Gastrocnemius medialis (tissue), 4 donors: ENCODE data around the gene PHACTR3. TPM values are rescaled to one million over a fixed set of nuclear protein-coding genes. Genes with fewer than 3 reads are reported as not detected.

Experiments
- ATAC-seq, 2 donors: fragments of 150-250 bp; one replicate each; pipeline ENCODE4 v1.9.1; 2016
- DNase-seq, 2 donors: peaks; one replicate each; pipeline ENCODE4 v3.0.0-alpha.2; 2019
- H3K27ac ChIP-seq, 4 donors: fragments of 200-600 bp; sonication (generic); 1 replicate in 1 of 4; 2 replicates in 3 of 4; pipeline ENCODE4 v1.5.1; 2016 to 2018; ENCODE audit warnings: mild to moderate bottlenecking in 2 of 4, moderate library complexity in 1 of 4
- H3K27me3 ChIP-seq, 3 donors: fragments of 200-600 bp; sonication (generic) in 2 of 3; 1 replicate in 1 of 3; 2 replicates in 2 of 3; pipeline versions ENCODE4 v1.5.1 to v1.6.0; 2016 to 2019; ENCODE audit warnings: mild to moderate bottlenecking in 1 of 3, moderate library complexity in 1 of 3
- H3K36me3 ChIP-seq, 2 donors: fragments of 200-600 bp; sonication (generic) in 1 of 2; one replicate each; pipeline ENCODE4 v1.5.1; 2017 to 2018
- H3K4me1 ChIP-seq, 2 donors: fragments of 200-600 bp; sonication (generic) in 1 of 2; one replicate each; pipeline ENCODE4 v1.5.1; 2016 to 2017; ENCODE audit warnings: mild to moderate bottlenecking in 2 of 2
- H3K4me3 ChIP-seq, 4 donors: fragments of 200-600 bp; sonication (generic) in 3 of 4; 1 replicate in 1 of 4; 2 replicates in 3 of 4; pipeline ENCODE4 v1.5.1; 2016 to 2019; ENCODE audit warnings: mild to moderate bottlenecking in 2 of 4
- H3K9me3 ChIP-seq, 3 donors: fragments of 200-600 bp; sonication (generic) in 2 of 3; 1 replicate in 1 of 3; 2 replicates in 2 of 3; pipeline ENCODE4 v1.5.1; 2016 to 2019
- CTCF ChIP-seq, 5 experiments: fragments of 450-650 bp in 3 of 5; fragments of 200-600 bp in 2 of 5; sonication (generic) in 2 of 5; IDR thresholded peaks in 4 of 5; conservative IDR thresholded peaks in 1 of 5; 1 replicate in 4 of 5; 2 replicates in 1 of 5; pipeline ENCODE4 v1.5.1; 2016 to 2019; ENCODE audit warnings: antibody characterized with exemption in 5 of 5, mild to moderate bottlenecking in 3 of 5, moderate library complexity in 3 of 5
- POLR2A ChIP-seq, 2 donors: fragments of 450-650 bp; IDR thresholded peaks; one replicate each; pipeline ENCODE4 v1.6.1; 2017; ENCODE audit warnings: antibody characterized with exemption in 2 of 2, mild to moderate bottlenecking in 2 of 2, moderate library complexity in 2 of 2
- in situ Hi-C, 4 donors: fragments of 200-750 bp; cut with MboI; loops; one replicate each; pipeline versions ENCODE4 v1.15.0 to v1.8.0; 2017; ENCODE audit warnings: low sequenced_read_pairs in 4 of 4
- intact Hi-C: fragments of 100-400 bp; cut with DNase I; formaldehyde crosslinking; loops from one replicate; pipeline ENCODE4 v1.15.1; 2023; ENCODE audit warnings: low total_unique reads
- total RNA-seq, 4 donors: library from RNA; depleted of rRNA; stranded (reverse); fragments of >200 nt; gene quantifications; one replicate each; pipeline versions ENCODE4 v1.1.0 to v1.2.3, GENCODE V29; 2016

The PHACTR3 gene
- total RNA-seq, 4 donors from 2014 or later: 0.24 to 1.1 (median 0.59) TPM; not detected in 1

GRCh38 chr20:59725476-59726280 is 121.3 kb downstream of the PHACTR3 start:
- DNase-seq (no peak), ATAC-seq (no peak)
- Histone ChIP-seq H3K4me3 (no peak overlapping the region), H3K4me1 (no peaks in the 10 kb centered on the region), H3K36me3 (no peaks in the 10 kb centered on the region), H3K27me3 (peaks cover 0 to 3% (median 0%) of the 10 kb centered on the region in 3 donors), H3K9me3 (no peaks in the 10 kb centered on the region), H3K27ac (no peak overlapping the region)
- in situ Hi-C loops: no loop called here
- intact Hi-C loops: no loop called here
- TF ChIP-seq CTCF (IDR thresholded peaks at IDR 0.05 in 4 of 5, conservative IDR thresholded peaks at IDR 0.05 in 1 of 5) (no peak), POLR2A (IDR thresholded peaks at IDR 0.05) (no peak)

- ATAC-seq: no peak
- Histone ChIP-seq H3K4me1 (no peaks in the 10 kb centered on the region), H3K9me3 (no peaks in the 10 kb centered on the region), H3K36me3 (no peaks in the 10 kb centered on the region), H3K27ac (no peak overlapping the region), H3K4me3 (no peak overlapping the region), H3K27me3 (peaks cover 0 to 3% (median 0%) of the 10 kb centered on the region in 3 donors)
- in situ Hi-C loops: no loop called here
- DNase-seq: no peak
- TF ChIP-seq POLR2A (IDR thresholded peaks at IDR 0.05) (no peak), CTCF (IDR thresholded peaks at IDR 0.05 in 4 of 5, conservative IDR thresholded peaks at IDR 0.05 in 1 of 5) (no peak)
- intact Hi-C loops: no loop called here
Measured at GRCh38 chr20:59726281-59726595, 121.9 kb downstream of the PHACTR3 start.

GRCh38 chr20:59728722-59729430 is 124.5 kb downstream of the PHACTR3 start:
- Histone ChIP-seq H3K4me1 (no peaks in the 10 kb centered on the region), H3K27ac (no peak overlapping the region), H3K27me3 (peaks cover 0 to 3% (median 0%) of the 10 kb centered on the region in 3 donors), H3K36me3 (no peaks in the 10 kb centered on the region), H3K4me3 (no peak overlapping the region), H3K9me3 (no peaks in the 10 kb centered on the region)
- intact Hi-C loops: no loop called here
- no peak for DNase-seq
- in situ Hi-C loops: no loop called here
- TF ChIP-seq POLR2A (IDR thresholded peaks at IDR 0.05) (no peak), CTCF (IDR thresholded peaks at IDR 0.05 in 4 of 5, conservative IDR thresholded peaks at IDR 0.05 in 1 of 5) (no peak)
- no peak for ATAC-seq

- TF ChIP-seq POLR2A (IDR thresholded peaks at IDR 0.05) (no peak), CTCF (IDR thresholded peaks at IDR 0.05 in 4 of 5, conservative IDR thresholded peaks at IDR 0.05 in 1 of 5) (no peak)
- in situ Hi-C loops (no loop called here), intact Hi-C loops (no loop called here)
- Histone ChIP-seq H3K27me3 (peaks cover 0 to 3% (median 0%) of the 10 kb centered on the region in 3 donors), H3K27ac (no peak overlapping the region), H3K36me3 (no peaks in the 10 kb centered on the region), H3K4me1 (no peaks in the 10 kb centered on the region), H3K9me3 (no peaks in the 10 kb centered on the region), H3K4me3 (no peak overlapping the region)
- DNase-seq (no peak), ATAC-seq (no peak)
Measured at GRCh38 chr20:59729506-59729905, 125.2 kb downstream of the PHACTR3 start.
